Rectal smooth muscle tissue (tissue), 1 donor: ENCODE measurements around the gene KCTD21.

Experiments used
- H3K27ac ChIP-seq: one replicate; pipeline ENCODE4 v1.7.0; 2013; ENCODE audit warnings: low read depth, low read length, inconsistent platforms
- H3K27me3 ChIP-seq: one replicate; pipeline ENCODE4 v1.7.0; 2013; ENCODE audit warnings: low read length; ENCODE audit not compliant: control insufficient read depth, insufficient read depth
- H3K36me3 ChIP-seq: one replicate; pipeline ENCODE4 v1.7.0; 2013; ENCODE audit warnings: low read length; ENCODE audit not compliant: control insufficient read depth, insufficient read depth
- H3K4me1 ChIP-seq: one replicate; pipeline ENCODE4 v1.7.0; 2013; ENCODE audit warnings: low read length; ENCODE audit not compliant: control insufficient read depth, insufficient read depth
- H3K4me3 ChIP-seq: one replicate; pipeline ENCODE4 v1.7.0; 2013; ENCODE audit warnings: low read length
- H3K9ac ChIP-seq: one replicate; pipeline ENCODE4 v1.7.0; 2013; ENCODE audit warnings: low read length

KCTD21 gene

DNA sequence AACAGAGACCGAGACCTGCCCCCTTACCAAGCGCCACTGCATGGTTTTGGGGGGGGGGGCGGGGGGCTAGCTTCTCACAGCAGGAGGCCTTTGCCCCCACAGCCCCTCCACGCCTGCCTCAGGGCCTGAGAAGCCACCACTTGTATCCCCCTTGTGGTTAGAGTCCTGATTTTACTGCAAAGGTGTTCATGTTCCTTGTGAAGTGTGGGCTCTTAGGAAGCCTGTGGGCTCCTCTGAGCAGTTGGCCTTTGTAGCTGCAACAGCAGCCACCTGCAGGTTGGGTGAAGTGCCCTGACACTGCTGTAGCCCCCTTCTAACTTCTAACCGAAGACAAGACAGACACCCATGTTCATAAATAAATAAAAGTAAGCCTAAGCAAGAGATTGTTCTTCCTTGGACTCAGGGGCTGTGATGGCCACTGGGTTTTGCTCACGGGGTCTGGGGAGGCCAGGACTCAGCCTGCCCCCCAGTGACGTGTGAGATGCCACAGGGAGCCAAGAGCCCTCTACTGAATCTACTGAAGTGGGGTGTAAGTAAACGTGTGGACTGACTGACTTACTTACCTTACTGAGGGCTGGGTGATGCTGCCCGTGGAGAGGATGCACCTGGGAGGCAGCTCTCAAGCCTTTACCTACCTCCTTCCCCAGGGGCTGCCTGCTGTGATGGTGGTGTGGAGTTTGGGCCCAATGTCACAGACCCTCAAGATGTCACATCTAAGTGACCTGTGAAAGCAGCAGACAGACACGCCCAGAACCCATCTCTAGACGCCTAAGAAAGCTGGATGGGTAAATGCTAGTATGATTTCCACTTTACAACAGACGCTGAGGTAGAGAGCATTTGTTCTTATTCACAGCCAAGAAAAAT lies 26.1 kb upstream of the KCTD21 start:
- H3K4me1 ChIP-seq, result no peaks in the 10 kb centered on the region
- H3K36me3 ChIP-seq, result peaks cover 18% of the 10 kb centered on the region
- no peaks in the 10 kb centered on the region for H3K27me3 ChIP-seq
- H3K9ac ChIP-seq, result no peak overlapping the region
- H3K4me3 ChIP-seq, result no peak overlapping the region
- H3K27ac ChIP-seq, result no peak overlapping the region

DNA sequence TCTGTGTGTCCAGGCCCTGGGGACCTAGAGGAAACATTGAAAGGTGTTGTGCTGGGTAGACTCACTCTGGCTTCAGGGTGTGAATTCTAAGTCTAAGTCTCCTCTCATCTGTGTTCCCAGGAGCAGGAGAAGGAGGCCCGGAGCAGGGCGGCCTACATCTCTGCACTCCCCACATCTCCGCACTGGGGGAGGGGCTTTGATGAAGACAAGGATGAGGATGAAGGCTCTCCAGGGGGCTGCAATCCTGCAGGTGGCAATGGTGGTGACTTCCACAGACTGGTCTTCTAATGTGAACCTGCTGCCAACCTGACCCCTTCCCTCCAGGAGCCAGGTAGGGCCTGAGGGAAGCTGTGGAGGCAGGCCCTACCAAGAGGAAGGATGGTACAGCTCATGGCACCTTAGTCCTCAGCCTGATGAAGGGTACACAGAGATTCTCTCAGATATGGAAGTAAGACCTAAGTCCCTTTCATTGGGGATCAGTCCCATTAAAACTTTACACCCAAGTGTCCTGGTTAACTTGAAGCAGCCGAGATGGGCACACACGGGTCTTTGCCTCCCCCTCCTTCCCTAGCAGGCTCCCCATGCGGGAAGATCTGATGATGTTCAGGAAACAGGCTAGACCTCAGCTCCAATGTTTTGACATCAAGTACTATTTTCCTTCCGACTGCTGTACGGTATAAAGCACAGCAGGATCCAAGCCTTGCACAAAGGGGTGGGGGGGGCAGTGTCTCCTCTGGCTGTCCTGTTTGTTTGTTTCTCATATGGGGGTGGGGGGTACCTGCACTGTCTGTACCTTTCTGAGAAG lies 25.3 kb upstream of the KCTD21 start:
- no peak overlapping the region for H3K27ac ChIP-seq
- peaks cover 10% of the 10 kb centered on the region for H3K36me3 ChIP-seq
- H3K4me1 ChIP-seq, result no peaks in the 10 kb centered on the region
- H3K9ac ChIP-seq, result no peak overlapping the region
- H3K4me3 ChIP-seq, result no peak overlapping the region
- H3K27me3 ChIP-seq, result no peaks in the 10 kb centered on the region

DNA sequence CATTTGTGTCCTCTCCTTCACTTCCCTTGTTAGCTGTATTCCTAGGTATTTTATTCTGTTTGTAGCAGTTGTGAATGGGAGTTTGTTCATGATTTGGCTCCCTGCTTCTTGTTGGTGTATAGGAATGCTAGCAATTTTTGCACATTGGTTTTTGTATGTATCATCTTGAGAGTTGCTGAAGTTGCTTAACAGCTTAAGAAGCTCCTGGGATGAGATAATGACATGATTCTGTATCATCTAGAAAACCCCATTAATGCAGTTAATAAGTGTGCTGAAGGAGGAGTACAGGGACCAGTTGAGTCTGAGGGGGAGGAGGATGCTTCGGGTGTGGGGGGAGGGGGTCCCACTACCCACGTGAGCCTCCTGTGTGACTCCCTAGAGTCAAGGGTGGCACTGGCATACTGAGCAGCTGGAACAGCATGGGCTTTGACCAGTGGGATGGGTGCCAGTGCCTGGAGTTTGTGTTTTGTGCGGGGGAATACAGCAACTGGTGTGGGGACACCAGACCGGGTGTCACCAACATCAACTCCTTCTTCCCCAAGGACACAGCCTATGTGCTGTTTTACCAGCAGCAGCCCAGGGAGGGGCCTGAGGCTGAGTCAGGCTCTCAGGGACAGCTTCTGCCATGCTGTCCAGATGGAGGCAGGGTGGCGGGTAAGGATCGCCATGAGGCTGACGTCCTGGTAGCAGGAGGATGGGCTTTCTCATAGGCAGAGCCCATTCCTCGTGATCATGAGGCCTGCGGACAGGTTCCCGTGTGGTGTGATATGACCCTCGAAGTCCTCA lies 24.4 kb upstream of the KCTD21 start:
- Histone ChIP-seq H3K4me1 (no peaks in the 10 kb centered on the region), H3K9ac (no peak overlapping the region), H3K27ac (no peak overlapping the region), H3K27me3 (no peaks in the 10 kb centered on the region), H3K36me3 (peaks cover 9% of the 10 kb centered on the region), H3K4me3 (no peak overlapping the region)

DNA sequence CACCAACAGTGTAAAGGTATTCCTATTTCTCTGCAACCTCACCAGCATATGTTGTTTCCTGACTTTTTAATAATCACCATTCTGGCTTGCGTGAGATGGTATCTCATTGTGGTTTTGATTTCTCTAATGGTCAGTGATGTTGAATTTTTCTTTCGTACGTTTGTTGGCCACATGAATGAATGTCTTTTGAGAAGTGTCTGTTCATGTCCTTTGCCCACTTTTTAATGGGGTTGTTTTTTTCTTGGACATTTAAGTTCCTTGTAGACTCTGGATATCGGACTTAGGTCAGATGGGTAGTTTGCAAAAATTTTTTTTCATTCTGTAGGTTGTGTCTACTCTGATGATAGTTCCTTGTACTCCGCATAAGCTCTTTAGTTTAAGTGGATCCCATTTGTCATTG lies 23.1 kb upstream of the KCTD21 start:
- Histone ChIP-seq H3K36me3 (peaks cover 7% of the 10 kb centered on the region), H3K4me3 (no peak overlapping the region), H3K27ac (no peak overlapping the region)

DNA sequence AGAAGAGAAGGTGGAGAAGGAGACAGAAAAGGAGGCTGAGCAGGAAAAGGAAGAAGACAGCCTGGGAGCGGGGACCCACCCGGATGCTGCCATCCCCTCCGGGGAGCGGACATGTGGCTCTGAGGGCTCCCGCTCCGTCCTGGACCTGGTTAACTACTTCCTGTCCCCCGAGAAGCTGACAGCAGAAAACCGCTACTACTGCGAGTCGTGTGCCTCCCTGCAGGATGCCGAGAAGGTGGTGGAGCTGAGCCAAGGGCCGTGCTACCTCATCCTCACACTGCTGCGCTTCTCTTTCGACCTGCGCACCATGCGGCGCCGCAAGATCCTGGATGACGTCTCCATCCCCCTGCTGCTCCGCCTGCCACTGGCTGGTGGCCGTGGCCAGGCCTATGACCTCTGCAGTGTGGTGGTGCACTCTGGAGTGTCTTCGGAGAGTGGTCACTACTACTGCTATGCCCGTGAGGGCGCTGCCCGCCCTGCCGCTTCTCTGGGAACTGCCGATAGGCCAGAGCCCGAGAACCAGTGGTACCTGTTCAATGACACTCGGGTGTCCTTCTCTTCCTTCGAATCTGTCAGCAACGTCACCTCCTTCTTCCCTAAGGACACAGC lies 21.7 kb upstream of the KCTD21 start:
- Histone ChIP-seq H3K4me3 (no peak overlapping the region), H3K27me3 (no peaks in the 10 kb centered on the region), H3K4me1 (no peaks in the 10 kb centered on the region), H3K9ac (no peak overlapping the region), H3K27ac (no peak overlapping the region), H3K36me3 (peaks cover 11% of the 10 kb centered on the region)

More for the DNA sequence above, 23.1 kb upstream of the KCTD21 start:
- H3K9ac ChIP-seq, result no peak overlapping the region
- H3K4me1 ChIP-seq, result no peaks in the 10 kb centered on the region
- no peaks in the 10 kb centered on the region for H3K27me3 ChIP-seq

DNA sequence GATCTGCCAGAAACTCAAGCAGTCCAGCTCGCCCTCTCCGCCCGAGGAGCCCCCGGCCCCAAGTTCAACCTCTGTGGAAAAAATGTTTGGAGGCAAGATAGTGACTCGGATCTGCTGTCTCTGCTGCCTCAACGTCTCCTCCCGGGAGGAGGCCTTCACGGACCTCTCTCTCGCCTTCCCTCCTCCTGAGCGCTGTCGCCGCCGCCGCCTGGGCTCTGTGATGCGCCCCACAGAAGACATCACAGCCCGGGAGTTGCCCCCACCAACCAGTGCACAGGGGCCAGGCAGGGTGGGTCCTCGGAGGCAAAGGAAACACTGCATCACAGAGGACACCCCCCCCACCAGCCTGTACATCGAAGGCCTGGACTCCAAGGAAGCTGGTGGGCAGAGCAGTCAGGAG lies 21.1 kb upstream of the KCTD21 start:
- Histone ChIP-seq H3K9ac (no peak overlapping the region), H3K4me3 (no peak overlapping the region), H3K36me3 (peaks cover 11% of the 10 kb centered on the region), H3K27me3 (no peaks in the 10 kb centered on the region), H3K27ac (no peak overlapping the region), H3K4me1 (no peaks in the 10 kb centered on the region)

DNA sequence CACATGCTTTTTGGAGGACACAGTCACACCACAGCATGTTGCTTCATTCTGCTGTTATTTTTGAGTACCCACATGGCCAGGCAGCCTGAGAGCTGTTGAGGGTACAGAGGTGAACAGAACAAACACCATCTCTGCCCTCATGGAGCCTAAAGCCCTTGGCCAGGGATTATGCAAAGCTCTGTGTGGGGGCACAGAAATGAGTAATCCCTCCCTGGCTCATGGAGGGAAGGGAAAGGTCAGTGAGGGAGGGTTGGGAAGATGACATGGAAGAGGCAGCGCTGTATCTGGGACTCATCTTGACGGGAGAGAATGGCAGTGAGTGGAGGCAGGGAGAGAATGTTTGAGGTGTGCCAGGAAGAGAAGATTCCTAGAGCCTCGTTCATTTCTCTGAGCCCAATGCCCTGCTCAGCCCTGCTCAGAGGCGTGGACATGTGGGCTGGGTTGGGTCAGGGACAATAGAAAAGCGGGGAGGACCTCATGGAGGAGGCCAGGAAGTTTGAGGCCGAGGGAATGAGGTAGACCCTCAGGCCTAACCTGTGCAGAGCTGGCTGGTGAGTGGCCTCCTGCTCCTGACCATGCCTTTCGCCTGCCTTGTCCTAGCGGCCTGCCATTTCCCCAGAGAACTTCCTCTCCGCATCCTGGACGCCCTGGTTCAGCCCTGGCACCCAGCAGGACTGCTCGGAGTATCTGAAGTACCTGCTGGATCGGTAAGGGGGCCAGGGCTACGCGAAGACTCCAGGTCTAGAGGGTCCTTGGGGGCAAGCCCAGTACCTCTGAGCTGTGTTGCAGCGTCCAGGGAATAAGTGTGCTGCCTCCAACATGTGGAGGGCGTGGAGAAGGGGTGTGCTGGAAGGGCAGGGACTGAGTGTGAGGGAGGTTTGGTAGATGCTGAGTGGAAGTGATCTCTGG lies 20.1 kb upstream of the KCTD21 start:
- Histone ChIP-seq H3K4me1 (no peaks in the 10 kb centered on the region), H3K4me3 (no peak overlapping the region), H3K27me3 (no peaks in the 10 kb centered on the region), H3K27ac (no peak overlapping the region), H3K36me3 (peaks cover 11% of the 10 kb centered on the region), H3K9ac (no peak overlapping the region)

DNA sequence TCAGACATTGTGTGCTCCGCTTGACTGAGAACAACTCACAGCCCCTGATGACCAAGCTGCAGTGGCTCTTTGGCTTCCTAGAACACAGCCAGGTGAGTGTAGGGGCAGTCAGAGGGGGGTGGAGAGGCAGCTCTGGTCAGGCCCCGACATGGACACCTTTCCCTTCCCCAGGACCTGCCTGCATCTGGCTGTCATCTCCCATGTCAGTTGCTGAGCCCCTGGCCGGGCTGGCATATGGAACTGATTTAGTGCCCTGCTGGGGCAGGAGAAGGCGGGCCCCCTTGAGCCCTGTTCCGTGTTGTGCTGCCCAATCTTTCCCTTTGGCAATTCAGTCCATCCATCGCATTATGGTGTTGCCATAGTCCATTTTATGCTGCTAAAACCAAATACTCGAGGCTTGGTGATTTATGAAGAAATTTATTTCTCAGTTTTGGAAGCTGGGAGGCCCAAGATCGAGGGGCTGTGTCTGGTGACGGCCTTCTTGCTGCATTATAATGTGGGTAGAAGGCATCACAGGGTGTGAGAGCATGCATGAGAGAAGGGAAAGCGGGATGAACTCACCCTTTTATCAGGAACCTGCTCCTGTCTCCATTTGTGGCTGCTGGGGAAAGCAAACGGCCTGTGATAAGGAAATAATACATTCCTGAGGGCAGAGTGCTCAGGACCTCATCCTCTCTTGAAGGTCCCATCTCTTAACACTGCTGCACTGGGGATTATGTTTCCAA lies 19.3 kb upstream of the KCTD21 start:
- Histone ChIP-seq H3K27me3 (no peaks in the 10 kb centered on the region), H3K4me1 (no peaks in the 10 kb centered on the region), H3K27ac (no peak overlapping the region), H3K9ac (no peak overlapping the region), H3K36me3 (peaks cover 11% of the 10 kb centered on the region), H3K4me3 (no peak overlapping the region)

DNA sequence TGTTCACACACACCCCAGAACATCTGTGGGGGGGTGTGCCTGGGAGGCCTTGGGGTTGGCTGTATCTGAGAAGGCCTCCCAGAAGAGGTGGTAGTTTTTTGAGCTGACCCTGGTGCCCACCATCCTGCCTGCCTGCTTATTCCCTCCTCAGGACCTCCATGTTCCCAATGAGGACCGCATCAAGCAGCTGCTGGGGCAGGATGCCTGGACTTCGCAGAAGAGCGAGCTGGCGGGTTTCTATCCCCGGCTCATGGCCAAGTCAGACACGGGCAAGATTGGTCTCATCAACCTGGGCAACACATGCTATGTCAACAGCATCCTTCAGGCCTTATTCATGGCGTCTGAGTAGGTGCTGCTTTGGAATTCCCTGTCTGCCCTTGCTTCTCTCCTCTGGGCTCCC lies 17.3 kb upstream of the KCTD21 start:
- H3K36me3 ChIP-seq, result peaks cover 17% of the 10 kb centered on the region
- H3K9ac ChIP-seq, result no peak overlapping the region
- H3K27me3 ChIP-seq, result no peaks in the 10 kb centered on the region
- no peak overlapping the region for H3K27ac ChIP-seq
- no peaks in the 10 kb centered on the region for H3K4me1 ChIP-seq
- no peak overlapping the region for H3K4me3 ChIP-seq

DNA sequence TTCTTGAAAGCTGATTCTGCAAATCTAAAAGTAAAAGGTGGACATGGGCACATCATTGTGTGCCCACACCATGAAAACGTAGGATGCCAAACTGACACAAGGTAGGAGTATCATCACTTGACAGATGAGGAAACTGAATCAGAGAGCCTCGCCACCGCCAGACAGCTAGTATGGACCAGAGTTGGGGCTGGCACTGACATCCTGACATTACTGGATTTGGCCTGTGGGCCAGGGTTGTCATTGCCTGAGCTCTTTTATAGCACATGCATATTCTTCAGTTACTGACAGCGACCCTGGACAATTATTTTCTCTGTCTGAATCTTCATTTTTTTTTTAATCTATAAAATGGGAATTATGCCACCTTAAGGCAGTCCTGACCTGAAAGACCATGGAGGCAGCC lies 16.8 kb upstream of the KCTD21 start:
- Histone ChIP-seq H3K4me3 (no peak overlapping the region), H3K27ac (no peak overlapping the region), H3K9ac (no peak overlapping the region), H3K36me3 (peaks cover 13% of the 10 kb centered on the region), H3K4me1 (no peaks in the 10 kb centered on the region), H3K27me3 (no peaks in the 10 kb centered on the region)

DNA sequence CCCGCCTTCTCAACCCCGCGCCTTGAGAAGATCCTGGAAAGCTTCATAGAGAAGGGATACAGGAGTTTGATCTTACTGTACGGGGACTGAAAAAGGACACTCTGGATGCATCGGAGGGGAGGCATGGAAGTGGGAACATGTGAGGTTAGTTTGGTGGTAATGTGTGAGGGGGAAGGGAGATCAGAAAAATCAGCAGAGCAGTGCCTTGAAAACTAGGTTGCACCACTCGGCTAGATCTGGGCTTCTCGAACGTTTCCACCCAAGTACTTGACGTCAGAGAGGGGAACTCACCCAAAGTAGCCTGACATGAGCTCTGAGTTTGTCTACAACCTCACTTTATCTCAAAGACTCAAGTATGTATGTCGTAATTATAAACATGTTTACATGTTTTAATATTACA lies 14.8 kb upstream of the KCTD21 start:
- Histone ChIP-seq H3K36me3 (peaks cover 14% of the 10 kb centered on the region), H3K4me1 (no peaks in the 10 kb centered on the region), H3K27ac (no peak overlapping the region)

More for the DNA sequence above, 14.8 kb upstream of the KCTD21 start:
- Histone ChIP-seq H3K9ac (no peak overlapping the region), H3K27me3 (no peaks in the 10 kb centered on the region), H3K4me3 (no peak overlapping the region)
